Left forelimb (tissue), 1 donor: ENCODE results near the gene MSH3.

Experiments
- DNase-seq: peaks from one replicate; pipeline ENCODE4 v3.0.0-alpha.2; 2018; ENCODE audit warnings: low spot score

The MSH3 gene

GRCh38 chr5:80654391-80655230 lies at the start of gene MSH3, which contains the start of gene DHFR:
TSS of gene MSH3 (plus strand) at chr5:80654652. CDS start at chr5:80654728, 76 bp downstream.
TSS of gene DHFR (minus strand) at chr5:80654983. CDS start at chr5:80654489, 494 bp downstream.
- DNase-seq, result peak; percentile 91

- no peak for DNase-seq
Observed at GRCh38 chr5:80607343-80607742, 47.1 kb upstream of the MSH3 start.

- DNase-seq, result no peak
Observed at GRCh38 chr5:80607832-80608231, 46.6 kb upstream of the MSH3 start.

- no peak for DNase-seq
Observed at GRCh38 chr5:80608731-80609130, 45.7 kb upstream of the MSH3 start.

- no peak for DNase-seq
Observed at GRCh38 chr5:80609692-80610091, 44.8 kb upstream of the MSH3 start.

- no peak for DNase-seq
Observed at GRCh38 chr5:80615266-80615914, 39.1 kb upstream of the MSH3 start.

GRCh38 chr5:80618438-80618837 lies 36.0 kb upstream of the MSH3 start:
- DNase-seq, result no peak

- no peak for DNase-seq
Observed at GRCh38 chr5:80619086-80619485, 35.4 kb upstream of the MSH3 start.

- DNase-seq, result no peak
Observed at GRCh38 chr5:80620211-80620610, 34.2 kb upstream of the MSH3 start.

- DNase-seq, result no peak
Observed at GRCh38 chr5:80622756-80623155, 31.7 kb upstream of the MSH3 start.

GRCh38 chr5:80623999-80624398 lies 30.5 kb upstream of the MSH3 start:
- DNase-seq, result no peak

- DNase-seq, result no peak
Observed at GRCh38 chr5:80625230-80625629, 29.2 kb upstream of the MSH3 start.

GRCh38 chr5:80629281-80629680 lies 25.2 kb upstream of the MSH3 start:
- DNase-seq, result no peak

- no peak for DNase-seq
Observed at GRCh38 chr5:80631278-80632259, 22.9 kb upstream of the MSH3 start.

GRCh38 chr5:80632700-80633099 lies 21.8 kb upstream of the MSH3 start:
- DNase-seq, result no peak

GRCh38 chr5:80634193-80634592 lies 20.3 kb upstream of the MSH3 start:
- DNase-seq, result no peak

GRCh38 chr5:80641353-80641752 lies 13.1 kb upstream of the MSH3 start:
- DNase-seq, result no peak

GRCh38 chr5:80644900-80645299 lies 9.6 kb upstream of the MSH3 start:
- DNase-seq, result no peak

GRCh38 chr5:80646926-80647325 lies 7.5 kb upstream of the MSH3 start:
- DNase-seq, result no peak

GRCh38 chr5:80653502-80653901 lies 950 bp upstream of the MSH3 start:
- DNase-seq, result no peak

GRCh38 chr5:80654054-80654390 lies 430 bp upstream of the MSH3 start:
- no peak for DNase-seq

GRCh38 chr5:80655231-80655774 lies 851 bp downstream of the MSH3 start:
- DNase-seq, result no peak
